Adipocyte (in vitro differentiated cells): Measurements from ENCODE around the gene ARSG.

Experiments used
- DNase-seq: peaks from one replicate; pipeline ENCODE4 v3.0.0-alpha.2; 2015; ENCODE audit warnings: low read depth
- H3K27me3 ChIP-seq: replicated peaks from 2 replicates; pipeline ENCODE4 v1.7.0; 2013; ENCODE audit warnings: mild to moderate bottlenecking, low read length, moderate library complexity; ENCODE audit not compliant: control insufficient read depth, insufficient read depth
- H3K36me3 ChIP-seq: 2 replicates; pipeline ENCODE4 v1.7.0; 2013; ENCODE audit warnings: low read length, mild to moderate bottlenecking, moderate library complexity; ENCODE audit not compliant: control insufficient read depth, insufficient read depth, severe bottlenecking
- H3K4me1 ChIP-seq: 2 replicates; pipeline ENCODE4 v1.7.0; 2013; ENCODE audit warnings: mild to moderate bottlenecking, low read length, moderate library complexity; ENCODE audit not compliant: control insufficient read depth, insufficient read depth
- H3K4me3 ChIP-seq: 2 replicates; pipeline ENCODE4 v1.7.0; 2013; ENCODE audit warnings: mild to moderate bottlenecking, low read length, moderate library complexity
- H3K9ac ChIP-seq: 2 replicates; pipeline ENCODE4 v1.7.0; 2013; ENCODE audit warnings: mild to moderate bottlenecking, low read length, moderate library complexity
- H3K9me3 ChIP-seq: 2 replicates; pipeline ENCODE4 v1.7.0; 2013; ENCODE audit warnings: mild to moderate bottlenecking, low read length, moderate library complexity; ENCODE audit not compliant: control insufficient read depth

ARSG gene

DNA sequence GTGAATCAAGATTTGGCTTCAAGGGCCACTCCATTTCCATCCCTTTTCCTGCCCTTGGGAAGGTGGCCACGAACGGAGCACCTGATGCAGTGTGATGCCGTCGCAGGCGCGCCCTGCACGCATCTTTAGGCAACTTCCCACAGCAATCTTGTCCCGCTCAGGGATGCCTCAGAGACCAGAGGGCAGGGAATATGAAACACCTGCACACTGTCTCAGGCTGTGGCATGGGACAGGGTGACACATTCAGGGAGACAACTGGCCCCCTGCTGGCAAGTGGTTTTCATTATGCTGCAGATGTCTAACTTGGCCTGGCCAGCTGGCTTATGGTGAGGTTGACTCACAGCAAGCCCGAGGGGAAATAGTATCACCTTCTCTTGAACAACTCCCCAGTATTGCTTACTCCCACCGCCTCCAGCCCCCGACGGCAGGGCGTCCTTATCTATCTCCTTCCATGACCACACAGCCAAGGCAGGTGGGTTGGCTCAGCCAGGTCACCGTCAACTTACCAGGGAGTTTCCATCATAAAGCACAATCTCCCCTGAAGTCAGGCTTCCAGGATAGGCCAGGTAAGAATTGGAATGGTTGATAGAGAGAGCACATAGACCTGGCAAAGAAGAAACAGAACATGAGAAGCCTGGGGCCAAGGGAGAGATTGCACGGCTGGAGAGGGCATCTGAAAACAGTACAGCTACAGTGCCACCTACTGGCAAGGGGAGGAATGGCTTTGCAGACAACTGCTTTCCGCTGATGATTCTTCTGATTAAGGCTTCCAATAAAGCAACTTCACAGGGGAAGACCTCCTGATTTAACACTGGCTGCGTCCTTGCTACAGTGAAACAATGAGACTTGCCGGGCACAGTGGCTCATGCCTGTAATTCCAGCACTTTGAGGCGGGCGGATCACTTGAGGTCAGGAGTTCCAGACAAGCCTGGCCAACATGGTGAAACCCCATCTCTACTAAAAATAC is 144.9 kb downstream of the ARSG start:
- H3K36me3 ChIP-seq, result peaks cover 84% of the 10 kb centered on the region
- no peaks in the 10 kb centered on the region for H3K9me3 ChIP-seq
- H3K4me3 ChIP-seq, result no peak overlapping the region
- H3K4me1 ChIP-seq, result peaks cover 23% of the 10 kb centered on the region
- DNase-seq, result peak; percentile 91
- H3K9ac ChIP-seq, result peak overlapping the region; percentile 0
- no peaks in the 10 kb centered on the region for H3K27me3 ChIP-seq

DNA sequence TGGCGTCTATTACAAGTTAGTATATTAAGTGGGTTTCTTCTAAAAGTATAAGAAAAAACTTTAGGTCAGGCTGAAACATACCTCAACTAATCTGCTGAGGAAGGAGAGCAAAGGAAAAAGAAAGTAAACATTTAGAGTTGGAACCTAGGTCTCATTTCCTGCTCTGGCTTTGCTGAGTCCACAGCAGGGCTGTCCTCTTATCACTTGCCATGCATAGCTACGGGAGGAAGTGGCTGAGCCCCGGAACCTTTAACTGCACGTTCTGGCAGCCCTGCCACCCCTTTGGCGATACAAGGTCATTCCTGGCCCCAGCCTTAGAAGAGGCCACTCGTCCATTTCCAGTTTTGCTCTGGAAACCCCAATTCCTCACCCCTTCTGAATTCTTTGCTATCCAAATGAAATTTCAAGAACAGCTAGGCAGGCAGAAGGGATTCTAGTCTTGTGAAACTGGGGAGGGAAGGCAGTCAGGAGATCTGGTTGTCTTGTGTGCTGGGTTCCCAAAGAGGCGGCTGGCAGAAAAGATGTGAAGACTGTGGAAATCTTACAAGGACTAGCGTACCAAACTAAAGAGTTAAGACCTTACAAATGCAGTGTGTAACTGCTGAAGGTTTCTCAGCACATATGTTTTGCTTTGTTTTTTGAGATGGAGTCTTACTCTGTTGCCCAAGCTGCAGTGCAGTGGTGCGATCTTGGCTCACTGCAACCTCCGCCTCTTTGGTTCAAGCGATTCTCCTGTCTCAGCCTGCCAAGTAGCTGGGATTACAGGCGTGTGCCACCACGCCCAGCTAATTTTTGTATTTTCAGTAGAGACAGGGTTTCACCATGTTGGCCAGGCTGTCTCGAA is 146.9 kb downstream of the ARSG start:
- no peak for DNase-seq
- H3K9ac ChIP-seq, result peak overlapping the region; percentile 33
- H3K9me3 ChIP-seq, result no peaks in the 10 kb centered on the region
- peaks cover 38% of the 10 kb centered on the region for H3K4me1 ChIP-seq
- no peaks in the 10 kb centered on the region for H3K27me3 ChIP-seq
- peaks cover 81% of the 10 kb centered on the region for H3K36me3 ChIP-seq
- no peak overlapping the region for H3K4me3 ChIP-seq

DNA sequence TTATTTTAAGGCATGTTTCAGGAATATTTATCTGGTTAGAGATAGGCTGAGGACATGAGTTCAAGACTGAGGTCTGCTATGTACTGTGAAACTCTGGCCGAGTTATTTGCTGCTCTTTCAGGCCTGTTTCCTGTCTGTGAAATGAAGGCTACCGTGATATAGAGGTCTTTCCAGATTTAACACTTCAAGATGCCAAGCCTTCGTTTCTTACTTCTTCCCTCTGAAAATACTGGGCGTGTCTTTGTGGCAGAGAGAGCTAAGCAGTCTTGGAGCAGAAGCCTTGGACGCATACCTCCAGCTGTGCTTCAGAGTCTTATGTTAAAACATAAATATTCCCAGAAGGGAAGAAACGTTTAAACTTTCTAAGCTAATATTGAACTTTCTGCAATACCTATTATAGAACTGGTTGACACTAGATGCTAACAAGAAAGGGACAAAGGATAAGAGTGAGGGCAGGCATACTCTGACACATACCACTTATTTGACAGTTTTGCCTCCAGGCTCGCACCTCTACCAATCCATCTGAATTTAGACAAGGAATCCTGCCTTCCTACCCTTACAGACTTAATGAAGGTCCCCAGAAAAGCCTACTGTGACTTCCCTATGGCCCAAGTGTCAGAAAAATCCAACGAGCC is 148.5 kb downstream of the ARSG start:
- Histone ChIP-seq H3K4me3 (no peak overlapping the region), H3K27me3 (no peaks in the 10 kb centered on the region), H3K9me3 (no peaks in the 10 kb centered on the region), H3K4me1 (peaks cover 54% of the 10 kb centered on the region), H3K36me3 (peaks cover 78% of the 10 kb centered on the region), H3K9ac (no peak overlapping the region)
- no peak for DNase-seq

DNA sequence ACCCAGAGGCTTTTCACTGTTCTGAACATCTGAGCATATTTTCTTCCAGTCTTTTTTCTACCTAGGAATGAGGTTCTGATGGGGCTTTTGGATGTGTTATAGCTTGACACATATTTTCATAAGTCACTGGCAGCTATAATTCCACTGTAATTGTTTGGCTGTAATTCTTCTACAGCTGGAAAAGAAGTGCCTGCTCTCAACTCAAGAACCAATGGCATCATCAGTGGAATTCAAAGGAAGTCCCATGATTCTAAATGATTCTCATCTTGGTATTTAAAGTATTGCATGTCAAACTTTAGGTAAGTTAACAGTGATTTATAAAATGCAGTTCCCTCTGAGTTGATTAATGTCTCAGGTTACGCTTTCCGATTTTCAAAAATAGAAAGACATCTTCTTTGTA is 149.2 kb downstream of the ARSG start:
- Histone ChIP-seq H3K9me3 (no peaks in the 10 kb centered on the region), H3K4me3 (no peak overlapping the region), H3K4me1 (peaks cover 60% of the 10 kb centered on the region), H3K9ac (no peak overlapping the region), H3K36me3 (peaks cover 75% of the 10 kb centered on the region), H3K27me3 (no peaks in the 10 kb centered on the region)
- no peak for DNase-seq

DNA sequence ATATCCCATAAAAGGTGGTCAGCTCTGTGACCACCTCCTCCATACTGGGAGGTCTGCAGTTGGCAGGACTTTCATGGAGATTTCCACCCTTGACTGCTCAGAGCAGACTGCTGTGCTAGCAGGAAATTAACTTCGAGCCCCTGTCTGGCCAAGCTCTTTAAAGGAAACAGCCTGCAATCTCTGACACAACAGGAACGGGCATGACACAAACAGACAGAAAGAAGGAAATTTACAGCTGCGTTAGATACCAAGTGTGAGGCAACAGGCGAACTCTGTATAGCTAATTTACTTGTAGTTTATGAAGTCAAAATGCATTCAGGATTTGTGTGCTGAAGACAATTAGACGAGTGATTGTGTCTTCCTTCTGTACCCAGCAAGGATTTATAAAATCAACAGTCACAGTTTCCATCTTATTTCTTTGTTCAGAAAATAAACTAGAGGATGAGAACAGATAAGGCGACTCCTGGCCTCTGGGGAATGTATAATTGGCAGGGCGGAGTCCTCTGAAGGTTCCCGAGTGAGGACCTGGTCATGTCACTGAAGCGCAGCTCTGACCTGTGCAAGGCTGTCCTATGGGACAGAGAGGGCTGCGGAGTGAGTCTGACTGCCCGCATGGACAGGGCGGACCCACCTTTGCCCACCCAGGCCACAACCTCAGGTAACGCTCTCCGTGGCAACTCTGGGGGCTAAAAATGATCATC is 149.9 kb downstream of the ARSG start:
- no peak overlapping the region for H3K4me3 ChIP-seq
- H3K9me3 ChIP-seq, result no peaks in the 10 kb centered on the region
- H3K9ac ChIP-seq, result no peak overlapping the region
- H3K27me3 ChIP-seq, result no peaks in the 10 kb centered on the region
- peaks cover 76% of the 10 kb centered on the region for H3K36me3 ChIP-seq
- no peak for DNase-seq
- H3K4me1 ChIP-seq, result peaks cover 57% of the 10 kb centered on the region

DNA sequence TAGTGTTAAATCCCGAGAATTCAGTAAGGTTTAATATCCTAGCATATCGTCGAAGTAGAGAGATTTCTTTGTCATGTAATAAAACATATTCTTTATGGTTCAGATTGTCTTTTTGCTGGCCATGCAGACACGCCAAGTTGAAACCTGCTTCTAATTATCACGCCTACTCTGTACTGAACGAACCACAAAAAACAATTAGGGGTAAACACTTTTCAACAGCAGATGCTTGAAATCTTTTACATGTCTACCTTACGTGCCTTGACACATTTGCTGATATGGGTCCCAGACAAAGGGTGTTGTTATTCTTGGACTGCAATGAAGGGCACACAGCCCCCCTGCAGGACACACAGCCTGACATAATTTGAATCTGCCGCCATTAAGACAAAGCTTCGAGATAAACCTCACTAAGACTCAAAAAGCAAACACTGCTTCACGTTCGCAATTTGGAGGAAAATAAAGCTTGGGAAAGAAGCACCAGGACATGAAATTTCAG is 152.7 kb downstream of the ARSG start:
- Histone ChIP-seq H3K4me3 (no peak overlapping the region), H3K9ac (no peak overlapping the region), H3K27me3 (no peaks in the 10 kb centered on the region), H3K4me1 (peaks cover 50% of the 10 kb centered on the region), H3K9me3 (no peaks in the 10 kb centered on the region), H3K36me3 (peaks cover 90% of the 10 kb centered on the region)
- DNase-seq, result no peak

DNA sequence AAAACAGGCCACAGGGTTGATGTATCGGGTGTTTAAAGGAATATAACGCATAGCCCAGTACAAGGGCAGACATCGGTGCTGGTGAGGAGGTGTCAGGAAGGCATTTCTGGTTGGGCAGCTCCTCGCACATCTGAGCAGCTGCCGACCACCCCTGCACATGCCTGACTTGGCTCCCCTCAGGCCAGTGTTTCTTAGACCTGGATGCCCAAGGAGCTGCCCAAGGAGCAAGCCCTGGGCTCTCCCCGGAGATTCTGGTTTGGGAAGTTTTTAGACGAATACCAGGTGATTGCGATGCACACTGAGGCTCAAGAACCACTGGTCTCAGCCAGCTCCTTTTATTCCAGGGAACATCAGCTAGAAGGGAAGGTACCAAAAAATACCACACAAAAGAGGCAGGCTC is 154.4 kb downstream of the ARSG start:
- no peak overlapping the region for H3K4me3 ChIP-seq
- H3K27me3 ChIP-seq, result no peaks in the 10 kb centered on the region
- H3K4me1 ChIP-seq, result peaks cover 49% of the 10 kb centered on the region
- no peaks in the 10 kb centered on the region for H3K9me3 ChIP-seq
- H3K9ac ChIP-seq, result no peak overlapping the region
- H3K36me3 ChIP-seq, result peaks cover 90% of the 10 kb centered on the region
- DNase-seq, result no peak

DNA sequence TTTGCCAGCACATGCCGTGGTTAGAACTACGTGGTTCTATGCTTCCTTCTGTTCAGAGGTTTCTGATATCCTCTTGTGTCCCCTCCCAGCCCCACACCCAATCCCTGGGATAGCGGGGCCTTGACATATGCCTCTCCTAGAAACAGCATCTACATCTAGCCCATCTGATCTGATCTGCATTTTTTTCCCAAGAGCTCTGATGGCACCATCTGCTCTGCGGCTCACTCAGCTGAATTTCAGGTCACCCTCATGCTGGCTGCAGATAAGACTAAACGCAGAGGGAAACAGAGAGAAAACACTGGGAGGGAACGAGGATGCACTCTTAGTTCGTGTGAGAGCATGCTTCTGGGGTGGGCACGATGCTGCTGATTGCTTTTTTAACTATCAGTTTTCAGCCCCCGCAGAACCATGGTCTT is 155.3 kb downstream of the ARSG start:
- Histone ChIP-seq H3K4me1 (peaks cover 47% of the 10 kb centered on the region), H3K36me3 (peaks cover 90% of the 10 kb centered on the region), H3K27me3 (no peaks in the 10 kb centered on the region), H3K9ac (no peak overlapping the region), H3K4me3 (no peak overlapping the region), H3K9me3 (no peaks in the 10 kb centered on the region)
- no peak for DNase-seq

DNA sequence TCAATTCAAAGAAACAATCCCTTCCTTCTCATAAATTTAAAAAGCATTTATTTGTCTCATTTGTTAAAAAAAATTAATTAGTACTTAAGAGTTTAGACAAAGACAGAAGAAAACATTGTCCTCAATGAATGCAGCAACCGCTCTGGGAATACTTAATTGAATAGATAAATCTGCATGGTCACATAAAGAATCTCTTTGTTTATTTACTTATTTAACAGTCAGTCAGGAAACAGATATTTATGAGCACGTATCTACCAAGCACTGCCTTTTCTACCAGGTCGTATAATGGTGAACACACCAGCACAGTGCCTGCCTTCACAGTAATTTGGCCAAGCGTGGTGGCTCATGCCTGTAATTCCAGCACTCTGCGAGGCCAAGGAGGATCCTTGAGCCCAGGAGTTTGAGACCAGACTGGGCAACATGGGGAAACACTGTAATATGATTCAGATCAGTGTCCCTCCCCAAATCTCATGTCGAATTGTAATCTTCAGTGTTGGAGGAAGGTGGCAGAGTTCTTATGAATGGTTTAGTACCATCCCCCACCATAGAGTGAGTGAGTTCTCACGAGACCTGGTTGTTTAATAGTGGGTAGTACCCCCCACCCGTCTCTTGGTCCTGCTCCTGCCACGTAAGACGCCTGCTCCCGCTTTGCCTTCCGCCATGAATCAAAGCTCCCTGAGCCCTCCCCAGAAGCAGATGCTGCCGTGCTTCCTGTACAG is 157.9 kb downstream of the ARSG start:
- H3K36me3 ChIP-seq, result peaks cover 73% of the 10 kb centered on the region
- H3K27me3 ChIP-seq, result no peaks in the 10 kb centered on the region
- peaks cover 53% of the 10 kb centered on the region for H3K4me1 ChIP-seq
- no peak overlapping the region for H3K9ac ChIP-seq
- no peaks in the 10 kb centered on the region for H3K9me3 ChIP-seq
- DNase-seq, result no peak
- no peak overlapping the region for H3K4me3 ChIP-seq

DNA sequence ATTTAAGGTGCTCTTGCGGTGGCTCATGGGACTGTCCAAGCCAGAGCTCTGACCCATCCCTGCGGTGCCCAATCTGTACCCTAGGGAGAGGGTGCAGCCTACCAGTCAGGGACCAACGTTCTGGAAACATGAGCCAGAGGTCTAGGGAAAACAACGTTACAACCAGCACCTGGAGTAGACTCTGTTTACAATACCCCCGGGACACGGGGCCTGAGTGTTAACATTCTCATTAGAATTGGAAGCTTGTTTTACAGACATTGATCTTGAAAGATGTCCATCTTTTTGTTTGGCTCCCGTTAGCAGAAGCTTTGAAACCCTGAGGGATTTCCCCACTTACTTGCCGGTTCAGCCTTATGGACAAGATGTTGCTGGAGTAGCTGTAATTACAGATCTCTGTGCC is 159.1 kb downstream of the ARSG start:
- H3K27me3 ChIP-seq, result no peaks in the 10 kb centered on the region
- H3K9ac ChIP-seq, result no peak overlapping the region
- peaks cover 67% of the 10 kb centered on the region for H3K36me3 ChIP-seq
- H3K4me3 ChIP-seq, result no peak overlapping the region
- DNase-seq, result no peak
- peaks cover 54% of the 10 kb centered on the region for H3K4me1 ChIP-seq
- no peaks in the 10 kb centered on the region for H3K9me3 ChIP-seq
